Heart left ventricle (tissue), 13 donors: ENCODE results near the gene CAV2.

Experiments
- POLR2A ChIP-seq, 2 donors: fragments of 450-650 bp; IDR thresholded peaks; one replicate each; pipeline ENCODE4 v1.6.1; 2017; ENCODE audit warnings: antibody characterized with exemption in 2 of 2, mild to moderate bottlenecking in 2 of 2, moderate library complexity in 2 of 2
- TF ChIP-seq, protein P1 (sequence below), 12 donors: fragments of 200-600 bp; sonication (generic) in 4 of 12; IDR thresholded peaks; one replicate each; pipeline versions ENCODE4 v1.5.0 to v1.8.0; 2018 to 2022; ENCODE audit warnings: antibody characterized with exemption in 12 of 12, mild to moderate bottlenecking in 5 of 12
- donor health status: ischemic (EF 13 %, LVEDD 7.1; RV severe dilation, severe dysfunction).
- donor health status: DM: no; HTN: yes; CAD: no.
- donor health status: DM: no; HTN: no; CAD: no.
- donor health status: ischemic (EF 25% LVEDD 6.9; RV normal size, moderate dysfunction).
- donor health status: ischemic (EF 25% LVEDD 5.7; RV mildly dilated, moderate dysfunction).
- donor health status: ischemic (EF 35%, LVEDD 5.7; RV mildly dilated, moderate dysfunction).
- donor health status: nonischemic (EF 11% LVEDD 7.7; RV severe dilation, severe dysfunction).
- donor health status: DM: yes; HTN: yes; CAD: no.
- donor health status: PGD.
- donor health status: ischemic (EF 29% LVEDD 5.4; RV normal size, mild dysfunction).
- donor health status: nonischemic (EF 23%, LVEDD 6.1; RV moderate dilation, normal function).

DNA sequence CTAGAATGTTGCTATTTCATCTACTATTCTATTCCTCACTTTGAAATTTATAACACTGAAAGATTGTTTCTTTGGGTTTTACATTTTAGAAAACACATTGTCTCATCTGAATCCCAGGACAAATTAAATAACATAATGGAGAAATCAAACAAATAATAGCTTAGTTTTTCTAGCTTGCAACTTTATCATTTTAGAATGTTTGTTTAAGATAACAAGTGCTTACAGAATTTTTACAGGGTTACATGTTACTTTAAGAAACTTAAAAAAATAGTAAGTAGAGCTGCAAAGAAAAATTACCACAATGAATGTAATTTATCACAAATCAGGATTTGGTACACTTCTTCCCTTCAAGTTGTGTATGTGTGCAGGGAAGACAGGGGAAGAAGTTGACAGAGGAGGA lies 11.3 kb downstream of the CAV2 start:
- TF ChIP-seq, protein P1, sequence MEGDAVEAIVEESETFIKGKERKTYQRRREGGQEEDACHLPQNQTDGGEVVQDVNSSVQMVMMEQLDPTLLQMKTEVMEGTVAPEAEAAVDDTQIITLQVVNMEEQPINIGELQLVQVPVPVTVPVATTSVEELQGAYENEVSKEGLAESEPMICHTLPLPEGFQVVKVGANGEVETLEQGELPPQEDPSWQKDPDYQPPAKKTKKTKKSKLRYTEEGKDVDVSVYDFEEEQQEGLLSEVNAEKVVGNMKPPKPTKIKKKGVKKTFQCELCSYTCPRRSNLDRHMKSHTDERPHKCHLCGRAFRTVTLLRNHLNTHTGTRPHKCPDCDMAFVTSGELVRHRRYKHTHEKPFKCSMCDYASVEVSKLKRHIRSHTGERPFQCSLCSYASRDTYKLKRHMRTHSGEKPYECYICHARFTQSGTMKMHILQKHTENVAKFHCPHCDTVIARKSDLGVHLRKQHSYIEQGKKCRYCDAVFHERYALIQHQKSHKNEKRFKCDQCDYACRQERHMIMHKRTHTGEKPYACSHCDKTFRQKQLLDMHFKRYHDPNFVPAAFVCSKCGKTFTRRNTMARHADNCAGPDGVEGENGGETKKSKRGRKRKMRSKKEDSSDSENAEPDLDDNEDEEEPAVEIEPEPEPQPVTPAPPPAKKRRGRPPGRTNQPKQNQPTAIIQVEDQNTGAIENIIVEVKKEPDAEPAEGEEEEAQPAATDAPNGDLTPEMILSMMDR (IDR thresholded peaks at IDR 0.05) = no peak
- TF ChIP-seq POLR2A (IDR thresholded peaks at IDR 0.05) = no peak
